ENCODE data around the gene CFAP300.

The CFAP300 gene

GRCh38 chr11:102121329-102121728 lies 74.1 kb downstream of the CFAP300 start:
- Mint-ChIP-seq H3K4me1 (peaks cover 5% of the 10 kb centered on the region), H3K36me3 (no peaks in the 10 kb centered on the region), H3K27ac (no peak overlapping the region), H3K9me3 (peaks cover under 1% of the 10 kb centered on the region), H3K4me3 (no peak overlapping the region), H3K27me3 (peaks cover 10% of the 10 kb centered on the region)
- DNase-seq: no peak
- CTCF ChIA-PET: interaction anchor here (0.7 kb wide), 1 partner anchor 501 kb away, joined by 3 read pairs; no protein-coding TSS in a partner anchor
